HCT116 (cell line): Measurements from ENCODE around the gene SOCS1. TPM values are rescaled to one million over a fixed set of nuclear protein-coding genes. Genes with fewer than 3 reads are reported as not detected.

Experiments
- ATAC-seq: fragments of 200-7000 bp; cut with Tn5 transposase; 2 replicates; pipeline ENCODE4 v1.9.1; 2020; ENCODE audit warnings: mild to moderate bottlenecking, moderate library complexity
- BruUV-seq: library from RNA; stranded (reverse); fragments of 400-500 nt; replicated peaks from 2 replicates; lab custom pipeline; 2021; lab: Mats Ljungman, UMichigan
- CTCF ChIA-PET: fragments of 300-600 bp; sonication (Branson Sonifier 250); formaldehyde crosslinking; loops from one replicate; lab custom pipeline; 2021; ENCODE audit warnings: antibody characterized with exemption; lab: Charles Lee
- POLR2A ChIA-PET: fragments of 300-600, 350-600 bp; sonication (Branson Sonifier 250); formaldehyde crosslinking; loops from one replicate; lab custom pipeline; 2021; ENCODE audit warnings: antibody characterized with exemption; lab: Charles Lee
- RAD21 ChIA-PET, 2 experiments: fragments of 300-600 bp; sonication (Branson Sonifier 250); formaldehyde crosslinking; loops; one replicate each; lab custom pipeline; 2023; ENCODE audit warnings: low total read pairs in 2 of 2; ENCODE audit not compliant: uncharacterized antibody in 2 of 2, unreplicated experiment in 2 of 2, low non-redundant PET in 1 of 2; lab: Charles Lee
- DNase-seq: peaks from one replicate; pipeline ENCODE4 v3.0.0-alpha.2; 2010; ENCODE audit warnings: low read depth, low spot score
- H2AFZ ChIP-seq: fragments of 200-600 bp; shearing (Covaris generic), sonication (generic); 2 replicates; pipeline ENCODE4 v1.6.1; 2017; ENCODE audit warnings: low read depth, mixed run types, mixed read lengths, antibody characterized with exemption, low read length; ENCODE audit not compliant: poor library complexity, severe bottlenecking
- H3K27ac ChIP-seq: 2 replicates; pipeline ENCODE4 v1.5.1; 2012; ENCODE audit warnings: low read depth, low read length
- H3K27me3 ChIP-seq: fragments of 200-600 bp; sonication (generic); 2 replicates; pipeline ENCODE4 v1.6.1; 2016; ENCODE audit warnings: mixed run types, low read length, mixed read lengths; ENCODE audit not compliant: insufficient read depth
- H3K36me3 ChIP-seq, 2 experiments: fragments of 200-500 bp in 1 of 2; fragments of 200-600 bp in 1 of 2; sonication (Bioruptor generic) in 1 of 2; sonication (generic) in 1 of 2; 2 replicates each; pipeline versions ENCODE4 v1.5.1 to v1.6.1; 2014 to 2016; ENCODE audit warnings: low read length in 2 of 2, inconsistent platforms in 1 of 2, mixed read lengths in 1 of 2, mixed run types in 1 of 2; ENCODE audit not compliant: insufficient read depth in 2 of 2, control insufficient read depth in 1 of 2
- H3K4me1 ChIP-seq, 2 experiments: fragments of 200-600 bp in 1 of 2; sonication (generic) in 1 of 2; 2 replicates each; pipeline versions ENCODE4 v1.5.1 to v1.6.1; 2012 to 2017; ENCODE audit warnings: low read length in 2 of 2, inconsistent platforms in 1 of 2, mild to moderate bottlenecking in 1 of 2, mixed read lengths in 1 of 2, mixed run types in 1 of 2, moderate library complexity in 1 of 2; ENCODE audit not compliant: insufficient read depth in 2 of 2, control insufficient read depth in 1 of 2
- H3K4me2 ChIP-seq: fragments of 200-600 bp; sonication (generic); 2 replicates; pipeline ENCODE4 v1.6.1; 2017; ENCODE audit warnings: mixed run types, low read length, mixed read lengths
- H3K4me3 ChIP-seq, 2 experiments: fragments of 200-600 bp in 1 of 2; sonication (generic) in 1 of 2; replicated peaks in 1 of 2; 2 replicates each; pipeline ENCODE4 v1.5.1; 2011 to 2016; ENCODE audit warnings: low read length in 2 of 2, control low read depth in 1 of 2, low read depth in 1 of 2, mild to moderate bottlenecking in 1 of 2, mixed read lengths in 1 of 2, mixed run types in 1 of 2
- H3K79me2 ChIP-seq: fragments of 200-600 bp; sonication (generic); 2 replicates; pipeline ENCODE4 v1.6.1; 2017; ENCODE audit warnings: mild to moderate bottlenecking, mixed run types, low read length, moderate library complexity, mixed read lengths; ENCODE audit not compliant: insufficient read depth
- H3K9ac ChIP-seq: fragments of 200-600 bp; sonication (generic); 2 replicates; pipeline ENCODE4 v1.6.1; 2016; ENCODE audit warnings: low read length, mixed read lengths
- H3K9me2 ChIP-seq: fragments of 200-600 bp; sonication (generic), shearing (Covaris generic); 2 replicates; pipeline ENCODE4 v1.6.1; 2017; ENCODE audit warnings: mixed run types, mild to moderate bottlenecking, moderate library complexity; ENCODE audit not compliant: insufficient read depth
- H3K9me3 ChIP-seq, 2 experiments: fragments of 200-500 bp in 1 of 2; fragments of 200-600 bp in 1 of 2; sonication (Bioruptor generic) in 1 of 2; sonication (generic) in 1 of 2; 2 replicates each; pipeline ENCODE4 v1.6.1; 2014 to 2017; ENCODE audit warnings: low read length in 2 of 2, mixed read lengths in 2 of 2, inconsistent platforms in 1 of 2, low read depth in 1 of 2, mild to moderate bottlenecking in 1 of 2, mixed run types in 1 of 2, moderate library complexity in 1 of 2; ENCODE audit not compliant: control insufficient read depth in 1 of 2, insufficient read depth in 1 of 2
- H4K20me1 ChIP-seq: fragments of 200-600 bp; sonication (generic), shearing (Covaris generic); 2 replicates; pipeline ENCODE4 v1.6.1; 2017; ENCODE audit warnings: mixed run types, mild to moderate bottlenecking, moderate library complexity; ENCODE audit not compliant: insufficient read depth
- CBX3 ChIP-seq: IDR thresholded peaks from 2 replicates; pipeline ENCODE4 v1.6.1; 2012; ENCODE audit warnings: low read depth
- CEBPB ChIP-seq: IDR thresholded peaks from 2 replicates; pipeline ENCODE4 v1.6.1; 2012; ENCODE audit warnings: low read depth
- EGR1 ChIP-seq: IDR thresholded peaks from 2 replicates; pipeline ENCODE4 v1.6.1; 2012; ENCODE audit warnings: low read depth
- EZH2phosphoT487 ChIP-seq: fragments of 200-600 bp; IDR thresholded peaks from 2 replicates; pipeline ENCODE4 v1.6.1; 2018; ENCODE audit warnings: antibody characterized with exemption, borderline replicate concordance
- FOSL1 ChIP-seq: IDR thresholded peaks from 2 replicates; pipeline ENCODE4 v1.6.1; 2012; ENCODE audit warnings: low read depth
- JUND ChIP-seq: IDR thresholded peaks from 2 replicates; pipeline ENCODE4 v1.6.1; 2012
- POLR2A ChIP-seq: IDR thresholded peaks from 2 replicates; pipeline ENCODE4 v1.7.0; 2011; ENCODE audit warnings: borderline replicate concordance; ENCODE audit not compliant: insufficient read depth, insufficient read length; ENCODE audit errors: extremely low read depth
- POLR2AphosphoS5 ChIP-seq: IDR thresholded peaks from 2 replicates; pipeline ENCODE4 v1.6.1; 2011; ENCODE audit warnings: mild to moderate bottlenecking, low read depth, low read length, moderate library complexity
- RAD21 ChIP-seq: IDR thresholded peaks from 2 replicates; pipeline ENCODE4 v1.6.1; 2012; ENCODE audit warnings: low read depth, mild to moderate bottlenecking
- SIN3A ChIP-seq: IDR thresholded peaks from 2 replicates; pipeline ENCODE4 v1.6.1; 2012; ENCODE audit warnings: low read depth
- SRF ChIP-seq: IDR thresholded peaks from 2 replicates; pipeline ENCODE4 v1.6.1; 2012; ENCODE audit warnings: low read depth
- TCF7L2 ChIP-seq: IDR thresholded peaks from 2 replicates; pipeline ENCODE4 v1.7.0; 2011; ENCODE audit warnings: borderline replicate concordance, inconsistent platforms; ENCODE audit not compliant: insufficient read depth, insufficient read length; ENCODE audit errors: extremely low read depth
- YY1 ChIP-seq: IDR thresholded peaks from 2 replicates; pipeline ENCODE4 v1.6.1; 2011; ENCODE audit warnings: low read length, low read depth, moderate library complexity, mild to moderate bottlenecking; ENCODE audit not compliant: insufficient replicate concordance; ENCODE audit errors: extremely low read depth
- ZFX ChIP-seq: fragments of 450-650 bp; IDR thresholded peaks from 2 replicates; pipeline ENCODE4 v1.6.1; 2017
- ZNF274 ChIP-seq: fragments of 200-500 bp; sonication (Bioruptor generic); IDR thresholded peaks from 2 replicates; pipeline ENCODE4 v1.6.1; 2014; ENCODE audit warnings: mild to moderate bottlenecking, low read depth, low read length, inconsistent platforms
- intact Hi-C: fragments of 100-400 bp; cut with micrococcal nuclease; formaldehyde crosslinking; loops from 2 replicates; pipeline ENCODE4 v1.10.0; 2022
- total RNA-seq: library from RNA; stranded (reverse); gene quantifications from one replicate; pipeline ENCODE4 v1.2.1, GENCODE V29; 2021; ENCODE audit not compliant: unreplicated experiment
- TF ChIP-seq, protein P1 (sequence below): IDR thresholded peaks from 2 replicates; pipeline ENCODE4 v1.6.1; 2012
- TF ChIP-seq, protein P2 (sequence below): IDR thresholded peaks from 2 replicates; pipeline ENCODE4 v1.6.1; 2012
- TF ChIP-seq, protein P3 (sequence below): IDR thresholded peaks from 2 replicates; pipeline ENCODE4 v1.6.1; 2012; ENCODE audit warnings: low read depth

The SOCS1 gene
- total RNA-seq, 1 experiment from 2014 or later = 4.9 TPM

DNA sequence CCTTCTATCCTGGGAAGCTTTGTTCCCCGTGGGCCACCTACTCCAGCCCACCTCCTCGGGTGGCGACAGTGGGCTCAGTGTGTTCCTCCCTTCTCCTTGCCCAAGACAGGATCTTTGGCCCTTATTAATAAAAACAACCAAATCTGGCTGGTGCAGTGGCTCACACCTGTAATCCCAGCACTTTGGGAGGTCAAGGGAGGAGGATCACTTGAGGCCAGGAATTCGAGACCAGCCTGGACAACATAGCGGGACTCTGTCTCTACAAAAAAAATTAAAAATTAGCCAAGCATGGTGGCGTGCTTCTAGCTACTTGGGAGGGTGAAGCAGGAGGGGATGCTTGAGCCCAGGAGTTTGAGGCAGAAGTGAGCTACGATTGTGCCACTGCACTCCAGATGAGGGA lies 42.2 kb downstream of the SOCS1 start:
- no TSS peak for BruUV-seq
- intact Hi-C loops = no loop called here
- Histone ChIP-seq H3K9me2 (no peaks in the 10 kb centered on the region), H3K27ac (no peak overlapping the region), H3K4me2 (no peak overlapping the region), H3K79me2 (no peaks in the 10 kb centered on the region), H3K9me3 (peaks cover 9 to 16% of the 10 kb centered on the region in 2 experiments; a peak in 3 of 4 replicates), H3K27me3 (no peaks in the 10 kb centered on the region), H3K36me3 (no peaks in the 10 kb centered on the region), H3K4me3 (no peak overlapping the region), H2AFZ (no peak overlapping the region), H4K20me1 (no peaks in the 10 kb centered on the region), H3K9ac (no peak overlapping the region), H3K4me1 (no peaks in the 10 kb centered on the region)
- ChIA-PET RAD21 (no interaction called here), POLR2A (no interaction called here), CTCF (interaction anchor here (0.9 kb wide), 1 partner anchor 42 kb away, joined by 3 read pairs; the partner anchor contains the start of gene SOCS1)
- DNase-seq (no peak), ATAC-seq (no peak)
- TF ChIP-seq JUND = no peak
- no peak for TF ChIP-seq SRF
- TF ChIP-seq, protein P1, sequence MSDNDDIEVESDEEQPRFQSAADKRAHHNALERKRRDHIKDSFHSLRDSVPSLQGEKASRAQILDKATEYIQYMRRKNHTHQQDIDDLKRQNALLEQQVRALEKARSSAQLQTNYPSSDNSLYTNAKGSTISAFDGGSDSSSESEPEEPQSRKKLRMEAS = no peak
- no peak for TF ChIP-seq YY1
- no peak for TF ChIP-seq RAD21
- no peak for TF ChIP-seq EGR1
- no peak for TF ChIP-seq POLR2A
- TF ChIP-seq POLR2AphosphoS5 = no peak
- TF ChIP-seq FOSL1 = no peak
- TF ChIP-seq CBX3 = no peak
- no peak for TF ChIP-seq ZFX
- no peak for TF ChIP-seq EZH2phosphoT487
- TF ChIP-seq CEBPB = no peak
- no peak for TF ChIP-seq TCF7L2
- TF ChIP-seq ZNF274 = no peak
- TF ChIP-seq, protein P2, sequence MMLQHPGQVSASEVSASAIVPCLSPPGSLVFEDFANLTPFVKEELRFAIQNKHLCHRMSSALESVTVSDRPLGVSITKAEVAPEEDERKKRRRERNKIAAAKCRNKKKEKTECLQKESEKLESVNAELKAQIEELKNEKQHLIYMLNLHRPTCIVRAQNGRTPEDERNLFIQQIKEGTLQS = no peak
- TF ChIP-seq, protein P3, sequence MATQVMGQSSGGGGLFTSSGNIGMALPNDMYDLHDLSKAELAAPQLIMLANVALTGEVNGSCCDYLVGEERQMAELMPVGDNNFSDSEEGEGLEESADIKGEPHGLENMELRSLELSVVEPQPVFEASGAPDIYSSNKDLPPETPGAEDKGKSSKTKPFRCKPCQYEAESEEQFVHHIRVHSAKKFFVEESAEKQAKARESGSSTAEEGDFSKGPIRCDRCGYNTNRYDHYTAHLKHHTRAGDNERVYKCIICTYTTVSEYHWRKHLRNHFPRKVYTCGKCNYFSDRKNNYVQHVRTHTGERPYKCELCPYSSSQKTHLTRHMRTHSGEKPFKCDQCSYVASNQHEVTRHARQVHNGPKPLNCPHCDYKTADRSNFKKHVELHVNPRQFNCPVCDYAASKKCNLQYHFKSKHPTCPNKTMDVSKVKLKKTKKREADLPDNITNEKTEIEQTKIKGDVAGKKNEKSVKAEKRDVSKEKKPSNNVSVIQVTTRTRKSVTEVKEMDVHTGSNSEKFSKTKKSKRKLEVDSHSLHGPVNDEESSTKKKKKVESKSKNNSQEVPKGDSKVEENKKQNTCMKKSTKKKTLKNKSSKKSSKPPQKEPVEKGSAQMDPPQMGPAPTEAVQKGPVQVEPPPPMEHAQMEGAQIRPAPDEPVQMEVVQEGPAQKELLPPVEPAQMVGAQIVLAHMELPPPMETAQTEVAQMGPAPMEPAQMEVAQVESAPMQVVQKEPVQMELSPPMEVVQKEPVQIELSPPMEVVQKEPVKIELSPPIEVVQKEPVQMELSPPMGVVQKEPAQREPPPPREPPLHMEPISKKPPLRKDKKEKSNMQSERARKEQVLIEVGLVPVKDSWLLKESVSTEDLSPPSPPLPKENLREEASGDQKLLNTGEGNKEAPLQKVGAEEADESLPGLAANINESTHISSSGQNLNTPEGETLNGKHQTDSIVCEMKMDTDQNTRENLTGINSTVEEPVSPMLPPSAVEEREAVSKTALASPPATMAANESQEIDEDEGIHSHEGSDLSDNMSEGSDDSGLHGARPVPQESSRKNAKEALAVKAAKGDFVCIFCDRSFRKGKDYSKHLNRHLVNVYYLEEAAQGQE = no peak
- no peak for TF ChIP-seq SIN3A
